ENCODE results near the gene OSCAR. TPM values are rescaled to one million over a fixed set of nuclear protein-coding genes. Genes with fewer than 3 reads are reported as not detected.

OSCAR gene
- total RNA-seq, 2 donors from 2014 or later: 0.20 to 0.44 TPM

GRCh38 chr19:54108496-54108895 lies 7.9 kb upstream of the OSCAR start:
- Mint-ChIP-seq H3K4me1 (peaks cover 4% of the 10 kb centered on the region), H3K27ac (no peak overlapping the region), H3K4me3 (no peak overlapping the region), H3K27me3 (ENCODE audit: insufficient read depth) (no peaks in the 10 kb centered on the region), H3K9me3 (no peaks in the 10 kb centered on the region), H3K36me3 (ENCODE audit: low read depth) (peaks cover 58% of the 10 kb centered on the region)
- Histone ChIP-seq H3K4me3 (ENCODE audit: low read length) (no peak overlapping the region), H3K36me3 (ENCODE audit: control insufficient read depth, insufficient read depth, low read length) (peaks cover 38% of the 10 kb centered on the region), H3K27me3 (ENCODE audit: control insufficient read depth, insufficient read depth, low read length, poor library complexity, severe bottlenecking) (no peaks in the 10 kb centered on the region), H3K9me3 (ENCODE audit: control insufficient read depth, low read length) (no peaks in the 10 kb centered on the region), H3K27ac (ENCODE audit: low read depth, low read length) (no peak overlapping the region), H3K9ac (ENCODE audit: extremely low read depth, low read length, poor library complexity, severe bottlenecking) (no peak overlapping the region), H3K4me1 (ENCODE audit: control insufficient read depth, insufficient read depth, low read length) (no peaks in the 10 kb centered on the region)
- DNase-seq: no peak
- 95 to 96% methylated on average over 4 to 6 of the region's 7 CpGs for WGBS, 2 experiments (ENCODE audit: insufficient coverage in 1 of 2, insufficient read length in 1 of 2)
- no peak for TF ChIP-seq CTCF (conservative IDR thresholded peaks at IDR 0.05)

- Mint-ChIP-seq H3K4me3 (no peak overlapping the region), H3K4me1 (peaks cover 6% of the 10 kb centered on the region), H3K9me3 (no peaks in the 10 kb centered on the region), H3K27me3 (ENCODE audit: insufficient read depth) (no peaks in the 10 kb centered on the region), H3K27ac (no peak overlapping the region), H3K36me3 (ENCODE audit: low read depth) (peaks cover 58% of the 10 kb centered on the region)
- TF ChIP-seq CTCF (conservative IDR thresholded peaks at IDR 0.05): no peak
- Histone ChIP-seq H3K9me3 (ENCODE audit: control insufficient read depth, low read length) (no peaks in the 10 kb centered on the region), H3K4me1 (ENCODE audit: control insufficient read depth, insufficient read depth, low read length) (no peaks in the 10 kb centered on the region), H3K27ac (ENCODE audit: low read depth, low read length) (no peak overlapping the region), H3K27me3 (ENCODE audit: control insufficient read depth, insufficient read depth, low read length, poor library complexity, severe bottlenecking) (no peaks in the 10 kb centered on the region), H3K9ac (ENCODE audit: extremely low read depth, low read length, poor library complexity, severe bottlenecking) (no peak overlapping the region), H3K4me3 (ENCODE audit: low read length) (no peak overlapping the region), H3K36me3 (ENCODE audit: control insufficient read depth, insufficient read depth, low read length) (peaks cover 34% of the 10 kb centered on the region)
- no peak for DNase-seq
- WGBS, 2 experiments (ENCODE audit: insufficient coverage in 1 of 2, insufficient read length in 1 of 2): 90 to 91% methylated on average over 15 to 20 of the region's 21 CpGs
These were observed 7.4 kb upstream of the OSCAR start for GRCh38 chr19:54107876-54108490.

- Mint-ChIP-seq H3K4me3 (no peak overlapping the region), H3K9me3 (no peaks in the 10 kb centered on the region), H3K27me3 (ENCODE audit: insufficient read depth) (no peaks in the 10 kb centered on the region), H3K36me3 (ENCODE audit: low read depth) (peaks cover 53% of the 10 kb centered on the region), H3K4me1 (peaks cover 6% of the 10 kb centered on the region), H3K27ac (no peak overlapping the region)
- TF ChIP-seq CTCF (conservative IDR thresholded peaks at IDR 0.05): no peak
- DNase-seq: no peak
- no peaks in the 10 kb centered on the region for H3K27me3 ChIP-seq (ENCODE audit: control insufficient read depth, insufficient read depth, low read length, poor library complexity, severe bottlenecking)
- H3K36me3 ChIP-seq (ENCODE audit: control insufficient read depth, insufficient read depth, low read length): peaks cover 33% of the 10 kb centered on the region
- WGBS, 2 experiments (ENCODE audit: insufficient coverage in 1 of 2, insufficient read length in 1 of 2): 89 to 93% methylated on average over 5 to 15 of the region's 15 CpGs
- H3K9me3 ChIP-seq (ENCODE audit: control insufficient read depth, low read length): no peaks in the 10 kb centered on the region
- no peaks in the 10 kb centered on the region for H3K4me1 ChIP-seq (ENCODE audit: control insufficient read depth, insufficient read depth, low read length)
- H3K4me3 ChIP-seq (ENCODE audit: low read length): no peak overlapping the region
- H3K27ac ChIP-seq (ENCODE audit: low read depth, low read length): no peak overlapping the region
- no peak overlapping the region for H3K9ac ChIP-seq (ENCODE audit: extremely low read depth, low read length, poor library complexity, severe bottlenecking)
These were observed 6.1 kb upstream of the OSCAR start for GRCh38 chr19:54106716-54107115.

Measured in endodermal cell (in vitro differentiated cells).